HG02943 (cell line): ENCODE data around the gene TARS3.
"Not testable (repeated sequence)": the region's sequence is repeated elsewhere in the genome, so short reads cannot be mapped to it uniquely, and the experiment has no call there.

Source experiments
- ATAC-seq: cut with Tn5 transposase; IDR thresholded peaks from one replicate; pipeline ENCODE4 v1.9.1; 2021; ENCODE audit warnings: mild to moderate bottlenecking, low read depth, moderate library complexity; ENCODE audit not compliant: unreplicated experiment

Gene TARS3

GRCh38 chr15:101657968-101658784 is 66.1 kb downstream of the TARS3 start:
- no peak for ATAC-seq

GRCh38 chr15:101657171-101657570 is 67.1 kb downstream of the TARS3 start:
- ATAC-seq = no peak

GRCh38 chr15:101654624-101655337 is 69.5 kb downstream of the TARS3 start:
- ATAC-seq = not testable (repeated sequence)

- ATAC-seq = no peak
Measured at GRCh38 chr15:101654171-101654570, 70.1 kb downstream of the TARS3 start.

- ATAC-seq = no peak
Measured at GRCh38 chr15:101652786-101653430, 71.4 kb downstream of the TARS3 start.

GRCh38 chr15:101652098-101652785 is 72.0 kb downstream of the TARS3 start, which contains the start of gene TM2D3:
Gene TM2D3 (minus strand): TSS chr15:101652381. CDS start chr15:101652361, 20 bp downstream.
- ATAC-seq = peak; percentile 92

- ATAC-seq = peak; percentile 48
Measured at GRCh38 chr15:101651554-101652097, 72.6 kb downstream of the TARS3 start.

- ATAC-seq = no peak
Measured at GRCh38 chr15:101650145-101650544, 74.1 kb downstream of the TARS3 start.

- ATAC-seq = no peak
Measured at GRCh38 chr15:101648356-101648755, 75.9 kb downstream of the TARS3 start.

- ATAC-seq = no peak
Measured at GRCh38 chr15:101647251-101647650, 77.0 kb downstream of the TARS3 start.

- ATAC-seq = no peak
Measured at GRCh38 chr15:101646672-101647071, 77.6 kb downstream of the TARS3 start.

GRCh38 chr15:101642361-101642760 is 81.9 kb downstream of the TARS3 start:
- ATAC-seq = no peak

- ATAC-seq = no peak
Measured at GRCh38 chr15:101641894-101642293, 82.4 kb downstream of the TARS3 start.

- no peak for ATAC-seq
Measured at GRCh38 chr15:101641129-101641764, 83.0 kb downstream of the TARS3 start.

- no peak for ATAC-seq
Measured at GRCh38 chr15:101639667-101640066, 84.6 kb downstream of the TARS3 start.

- no peak for ATAC-seq
Measured at GRCh38 chr15:101637919-101638318, 86.4 kb downstream of the TARS3 start.

- ATAC-seq = no peak
Measured at GRCh38 chr15:101637516-101637915, 86.8 kb downstream of the TARS3 start.

GRCh38 chr15:101637038-101637437 is 87.2 kb downstream of the TARS3 start:
- no peak for ATAC-seq

- no peak for ATAC-seq
Measured at GRCh38 chr15:101635944-101636727, 88.1 kb downstream of the TARS3 start.
